H54 (cell line): ENCODE results near the gene MYD88.
A peak's percentile ranks its signal among the peaks of the same experiment; 100 is the strongest.
"Not testable (repeated sequence)": the region's sequence is repeated elsewhere in the genome, so short reads cannot be mapped to it uniquely, and the experiment has no call there.

Experiments
- DNase-seq: peaks from one replicate; pipeline ENCODE4 v3.0.0; 2011; ENCODE audit warnings: low spot score, mixed read lengths; ENCODE audit not compliant: insufficient read length
- FAIRE-seq: peaks from 3 replicates; lab custom pipeline; 2011; peaks lifted over from hg19 to GRCh38; lab: Jason Lieb, UNC
- POLR2A ChIP-seq: IDR thresholded peaks from 2 replicates; pipeline ENCODE4 v1.6.1; 2011; ENCODE audit warnings: low read depth, mild to moderate bottlenecking, low read length

MYD88 gene

GRCh38 chr3:38150780-38151528, 12.5 kb downstream of the MYD88 start:
- FAIRE-seq (no peak), DNase-seq (no peak)
- no peak for TF ChIP-seq POLR2A

GRCh38 chr3:38151667-38152265, 13.3 kb downstream of the MYD88 start:
- peak; percentile 48 for FAIRE-seq
- no peak for DNase-seq
- TF ChIP-seq POLR2A = no peak

- DNase-seq (no peak), FAIRE-seq (no peak)
- no peak for TF ChIP-seq POLR2A
These were observed 14.1 kb downstream of the MYD88 start for GRCh38 chr3:38152609-38153008.

- FAIRE-seq (no peak), DNase-seq (no peak)
- no peak for TF ChIP-seq POLR2A
These were observed 14.8 kb downstream of the MYD88 start for GRCh38 chr3:38153221-38153620.

GRCh38 chr3:38154033-38154494, 15.6 kb downstream of the MYD88 start:
- TF ChIP-seq POLR2A = no peak
- DNase-seq = no peak
- FAIRE-seq = no peak

GRCh38 chr3:38154625-38155255, 16.3 kb downstream of the MYD88 start:
- no peak for TF ChIP-seq POLR2A
- FAIRE-seq (no peak), DNase-seq (no peak)

- no peak for FAIRE-seq
- TF ChIP-seq POLR2A = no peak
- DNase-seq = no peak
These were observed 17.4 kb downstream of the MYD88 start for GRCh38 chr3:38155825-38156224.

- no peak for TF ChIP-seq POLR2A
- DNase-seq = no peak
- FAIRE-seq = no peak
These were observed 18.7 kb downstream of the MYD88 start for GRCh38 chr3:38157117-38157516.

GRCh38 chr3:38157595-38157994, 19.1 kb downstream of the MYD88 start:
- no peak for TF ChIP-seq POLR2A
- FAIRE-seq (no peak), DNase-seq (no peak)

GRCh38 chr3:38158472-38158871, 20.0 kb downstream of the MYD88 start:
- no peak for TF ChIP-seq POLR2A
- DNase-seq = no peak
- FAIRE-seq = no peak

- not testable (repeated sequence) for DNase-seq, FAIRE-seq
These were observed 22.2 kb downstream of the MYD88 start for GRCh38 chr3:38160704-38161103.

GRCh38 chr3:38163117-38163840, 24.8 kb downstream of the MYD88 start:
- no peak for DNase-seq
- FAIRE-seq = no peak
- TF ChIP-seq POLR2A = no peak

GRCh38 chr3:38163841-38164642, 25.6 kb downstream of the MYD88 start:
- DNase-seq (no peak), FAIRE-seq (no peak)
- TF ChIP-seq POLR2A = no peak
